ENCODE results near the gene AUTS2. TPM values are rescaled to one million over a fixed set of nuclear protein-coding genes. Genes with fewer than 3 reads are reported as not detected.

The AUTS2 gene
- polyA plus RNA-seq, 1 experiment = 0.54 TPM

DNA sequence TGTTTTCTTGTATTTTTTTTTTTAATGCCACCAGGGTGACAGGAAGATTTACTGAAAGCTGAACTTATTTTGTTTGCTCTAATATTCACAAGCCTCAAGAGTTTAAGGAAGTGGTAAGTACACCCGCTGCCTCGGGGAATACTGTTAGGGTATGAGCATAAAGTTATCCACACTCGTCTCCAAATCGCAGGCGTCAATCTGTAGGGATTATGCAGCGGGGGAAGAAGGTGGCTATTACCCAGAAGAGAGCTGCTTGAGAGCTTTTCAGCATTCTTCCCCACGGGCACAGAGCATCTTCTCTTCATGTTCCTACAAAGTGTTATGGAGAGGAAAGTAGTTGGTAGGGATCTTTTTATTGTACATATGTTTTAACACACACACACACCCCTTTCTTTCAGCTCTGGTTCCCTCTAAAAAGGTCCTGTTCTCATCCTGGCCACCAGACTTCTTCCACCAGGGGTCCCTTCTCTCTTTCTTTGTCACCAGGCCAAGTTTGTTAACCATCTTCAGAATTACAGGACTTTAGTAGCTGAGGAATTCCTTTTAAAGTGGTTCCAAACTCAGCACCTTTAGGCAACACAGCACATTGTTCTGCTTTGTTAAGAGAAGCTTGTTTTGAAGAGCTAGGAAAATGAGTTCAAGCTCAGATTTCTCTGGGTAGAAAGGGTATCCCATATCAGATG, 1122.1 kb downstream of the AUTS2 start:
- H3K4me3 ChIP-seq (ENCODE audit: low read depth, low read length) = no peak overlapping the region
- no peaks in the 10 kb centered on the region for H3K27me3 ChIP-seq (ENCODE audit: control insufficient read depth, insufficient read depth, low read length)
- CTCF ChIA-PET = interaction anchor here (1.6 kb wide), 1 partner anchor 22 kb away, joined by 4 read pairs; no protein-coding TSS in a partner anchor
- DNase-seq (ENCODE audit: low read depth) = no peak
- H3K36me3 ChIP-seq (ENCODE audit: control insufficient read depth, insufficient read depth, low read length) = no peaks in the 10 kb centered on the region
- TF ChIP-seq, protein P1, sequence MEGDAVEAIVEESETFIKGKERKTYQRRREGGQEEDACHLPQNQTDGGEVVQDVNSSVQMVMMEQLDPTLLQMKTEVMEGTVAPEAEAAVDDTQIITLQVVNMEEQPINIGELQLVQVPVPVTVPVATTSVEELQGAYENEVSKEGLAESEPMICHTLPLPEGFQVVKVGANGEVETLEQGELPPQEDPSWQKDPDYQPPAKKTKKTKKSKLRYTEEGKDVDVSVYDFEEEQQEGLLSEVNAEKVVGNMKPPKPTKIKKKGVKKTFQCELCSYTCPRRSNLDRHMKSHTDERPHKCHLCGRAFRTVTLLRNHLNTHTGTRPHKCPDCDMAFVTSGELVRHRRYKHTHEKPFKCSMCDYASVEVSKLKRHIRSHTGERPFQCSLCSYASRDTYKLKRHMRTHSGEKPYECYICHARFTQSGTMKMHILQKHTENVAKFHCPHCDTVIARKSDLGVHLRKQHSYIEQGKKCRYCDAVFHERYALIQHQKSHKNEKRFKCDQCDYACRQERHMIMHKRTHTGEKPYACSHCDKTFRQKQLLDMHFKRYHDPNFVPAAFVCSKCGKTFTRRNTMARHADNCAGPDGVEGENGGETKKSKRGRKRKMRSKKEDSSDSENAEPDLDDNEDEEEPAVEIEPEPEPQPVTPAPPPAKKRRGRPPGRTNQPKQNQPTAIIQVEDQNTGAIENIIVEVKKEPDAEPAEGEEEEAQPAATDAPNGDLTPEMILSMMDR (IDR thresholded peaks at IDR 0.05; ENCODE audit: insufficient read depth, low read depth, low read length) = no peak
- POLR2A ChIA-PET = no interaction called here

DNA sequence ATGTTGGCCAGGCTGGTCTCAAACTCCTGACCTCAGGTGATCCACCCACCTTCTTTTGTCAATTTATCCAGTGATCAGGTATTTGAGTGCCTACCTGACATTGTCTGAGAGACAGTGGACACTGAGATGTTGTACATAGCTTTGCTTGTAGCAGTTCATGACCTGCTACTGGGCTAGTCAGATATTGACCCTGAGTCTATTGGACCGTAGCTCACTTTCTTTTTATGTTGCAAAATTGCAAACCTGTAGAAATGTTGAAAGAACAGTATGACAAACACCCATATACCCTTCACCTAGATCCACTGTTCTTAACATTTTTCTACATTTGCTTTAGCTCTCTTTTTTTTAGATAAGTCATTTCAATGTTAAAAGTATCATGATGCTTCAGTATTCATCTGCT, 1123.2 kb downstream of the AUTS2 start:
- no peaks in the 10 kb centered on the region for H3K36me3 ChIP-seq (ENCODE audit: control insufficient read depth, insufficient read depth, low read length)
- CTCF ChIA-PET = interaction anchor here (0.7 to 1.6 kb wide), 2 partner anchors 19 to 23 kb away, joined by 4 read pairs; no protein-coding TSS in a partner anchor
- POLR2A ChIA-PET = no interaction called here
- TF ChIP-seq, protein P1 (IDR thresholded peaks at IDR 0.05; ENCODE audit: insufficient read depth, low read depth, low read length) = no peak
- H3K27me3 ChIP-seq (ENCODE audit: control insufficient read depth, insufficient read depth, low read length) = no peaks in the 10 kb centered on the region
- H3K4me3 ChIP-seq (ENCODE audit: low read depth, low read length) = no peak overlapping the region
- DNase-seq (ENCODE audit: low read depth) = no peak

DNA sequence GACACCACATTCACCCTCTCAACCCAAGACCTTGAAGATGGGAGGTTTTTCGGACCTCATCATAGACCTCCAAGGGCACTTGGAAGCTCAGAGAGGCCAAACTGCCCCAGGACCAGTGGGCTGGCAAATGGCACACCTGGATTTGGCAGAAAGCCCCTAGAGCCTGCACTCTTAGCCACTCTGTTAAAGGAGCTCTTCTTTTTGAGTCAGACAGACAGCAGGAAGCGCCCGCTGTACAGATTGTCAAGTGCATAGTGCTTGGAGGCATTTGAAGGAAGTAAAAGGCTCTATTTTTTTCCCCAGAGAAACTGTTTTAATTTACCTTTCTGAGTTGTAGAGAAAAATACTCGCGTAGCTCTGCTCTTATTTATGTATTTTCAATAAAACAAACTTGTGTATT, 1125.1 kb downstream of the AUTS2 start:
- H3K27me3 ChIP-seq (ENCODE audit: control insufficient read depth, insufficient read depth, low read length) = no peaks in the 10 kb centered on the region
- ChIA-PET CTCF (interaction anchor here (1.1 kb wide), 1 partner anchor 105 kb away, joined by 3 read pairs; no protein-coding TSS in a partner anchor), POLR2A (no interaction called here)
- no peak overlapping the region for H3K4me3 ChIP-seq (ENCODE audit: low read depth, low read length)
- H3K36me3 ChIP-seq (ENCODE audit: control insufficient read depth, insufficient read depth, low read length) = no peaks in the 10 kb centered on the region
- no peak for DNase-seq (ENCODE audit: low read depth)
- TF ChIP-seq, protein P1 (IDR thresholded peaks at IDR 0.05; ENCODE audit: insufficient read depth, low read depth, low read length) = no peak

DNA sequence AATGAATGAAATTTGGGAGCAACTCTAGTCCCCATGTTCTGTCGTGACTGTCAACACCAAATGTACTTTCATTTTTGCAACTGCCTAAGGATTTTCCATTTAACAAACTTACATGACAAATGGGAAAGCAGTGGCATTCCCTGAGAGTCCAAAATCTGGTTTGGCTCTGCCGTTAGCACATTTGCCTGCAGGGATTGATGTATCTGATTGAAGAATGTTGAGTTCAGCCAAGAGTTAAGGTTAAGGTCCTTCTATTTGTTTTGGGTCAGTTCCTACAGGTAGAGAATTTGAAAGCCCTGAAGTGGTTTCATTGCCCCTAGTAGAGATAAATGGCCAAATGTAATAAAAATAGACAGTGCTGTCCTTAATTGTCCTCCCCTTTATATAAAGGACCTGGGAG, 1127.2 kb downstream of the AUTS2 start:
- POLR2A ChIA-PET = no interaction called here
- no peaks in the 10 kb centered on the region for H3K27me3 ChIP-seq (ENCODE audit: control insufficient read depth, insufficient read depth, low read length)
- TF ChIP-seq, protein P1 (IDR thresholded peaks at IDR 0.05; ENCODE audit: insufficient read depth, low read depth, low read length) = no peak
- no peaks in the 10 kb centered on the region for H3K36me3 ChIP-seq (ENCODE audit: control insufficient read depth, insufficient read depth, low read length)
- no peak overlapping the region for H3K4me3 ChIP-seq (ENCODE audit: low read depth, low read length)
- DNase-seq (ENCODE audit: low read depth) = no peak
- CTCF ChIA-PET = no interaction called here

DNA sequence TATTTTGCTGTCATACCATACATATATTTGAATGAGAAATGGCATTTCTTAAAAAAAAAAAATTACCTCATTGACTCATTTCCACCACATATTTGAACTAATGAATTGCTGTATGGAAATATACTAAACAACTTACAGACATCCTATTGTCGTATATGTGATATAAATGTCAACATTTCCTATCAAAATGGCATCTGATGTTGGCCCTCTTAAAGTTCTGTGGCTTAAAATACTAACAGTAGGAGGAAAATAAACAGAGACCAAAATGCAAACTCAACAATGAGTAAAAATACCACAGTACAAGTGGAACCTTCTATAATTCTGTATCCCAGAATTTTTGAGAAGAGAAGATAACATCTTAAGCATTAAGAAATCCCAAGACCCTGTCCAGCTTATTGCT, 1128.0 kb downstream of the AUTS2 start:
- CTCF ChIA-PET = no interaction called here
- H3K36me3 ChIP-seq (ENCODE audit: control insufficient read depth, insufficient read depth, low read length) = no peaks in the 10 kb centered on the region
- POLR2A ChIA-PET = no interaction called here
- DNase-seq (ENCODE audit: low read depth) = no peak
- no peaks in the 10 kb centered on the region for H3K27me3 ChIP-seq (ENCODE audit: control insufficient read depth, insufficient read depth, low read length)
- no peak overlapping the region for H3K4me3 ChIP-seq (ENCODE audit: low read depth, low read length)
- TF ChIP-seq, protein P1 (IDR thresholded peaks at IDR 0.05; ENCODE audit: insufficient read depth, low read depth, low read length) = no peak

All from BJ (cell line).